K562 (cell line): ENCODE results near the gene GRIA1. TPM values are rescaled to one million over a fixed set of nuclear protein-coding genes. Genes with fewer than 3 reads are reported as not detected.
A peak's percentile ranks its signal among the peaks of the same experiment; 100 is the strongest.

ENCODE experiments used
- CAMTA2 ChIP-seq: fragments of 250-450 bp; sonication (Bioruptor Pico); conservative IDR thresholded peaks from 2 replicates; pipeline ENCODE4 v1.5.1; 2022
- CBFA2T2 ChIP-seq: fragments of 450-650 bp; conservative IDR thresholded peaks from 2 replicates; pipeline ENCODE4 v1.6.1; 2017; ENCODE audit warnings: mild to moderate bottlenecking
- CREBBP ChIP-seq: IDR thresholded peaks from one replicate; pipeline ENCODE4 v1.6.1; 2012; ENCODE audit warnings: low read depth, mild to moderate bottlenecking, control low read depth, inconsistent platforms, low read length
- DPF2 ChIP-seq: fragments of 450-650 bp; IDR thresholded peaks from 2 replicates; pipeline ENCODE4 v1.6.1; 2016
- GTF2E2 ChIP-seq: fragments of 200-800 bp; sonication (Bioruptor generic); IDR thresholded peaks from 2 replicates; pipeline ENCODE4 v1.6.1; 2016; ENCODE audit warnings: missing genetic modification characterization, missing compliant biosample characterization
- HDAC1 ChIP-seq, 2 experiments: fragments of 450-650 bp; IDR thresholded peaks; 2 replicates each; pipeline ENCODE4 v1.6.1; 2016 to 2017; ENCODE audit warnings: inconsistent platforms in 1 of 2, mild to moderate bottlenecking in 1 of 2, moderate library complexity in 1 of 2
- JUND ChIP-seq, 2 experiments: IDR thresholded peaks; 2 replicates in 1 of 2; 3 replicates in 1 of 2; pipeline ENCODE4 v1.6.1; 2011; ENCODE audit warnings: borderline replicate concordance in 2 of 2, low read depth in 2 of 2, low read length in 2 of 2, improper control_type of control experiment in 1 of 2, missing biosample characterization in 1 of 2, missing genetic modification characterization in 1 of 2, missing genetic modification reagents in 1 of 2
- KDM1A ChIP-seq, 2 experiments: fragments of 450-650 bp; IDR thresholded peaks; 2 replicates each; pipeline ENCODE4 v1.6.1; 2016; ENCODE audit warnings: mild to moderate bottlenecking in 2 of 2
- MAX ChIP-seq: sonication (generic); formaldehyde crosslinking; IDR thresholded peaks from 2 replicates; pipeline ENCODE4 v1.9.0; 2022; ENCODE audit warnings: mild to moderate bottlenecking, missing genetic modification reagents
- MCM2 ChIP-seq: fragments of 450-650 bp; IDR thresholded peaks from 2 replicates; pipeline ENCODE4 v1.6.1; 2017; ENCODE audit warnings: low read depth, mild to moderate bottlenecking
- NFIX ChIP-seq: fragments of 250-450 bp; sonication (Bioruptor Pico); IDR thresholded peaks from 2 replicates; pipeline ENCODE4 v1.4.0; 2020; ENCODE audit warnings: low read depth, mild to moderate bottlenecking, moderate library complexity
- NR2F6 ChIP-seq: fragments of 450-650 bp; formaldehyde crosslinking; IDR thresholded peaks from 2 replicates; pipeline ENCODE4 v1.4.0; 2020; ENCODE audit warnings: mild to moderate bottlenecking
- PATZ1 ChIP-seq: fragments of 250-450 bp; sonication (Bioruptor Pico); IDR thresholded peaks from 2 replicates; pipeline ENCODE4 v1.5.0; 2020; ENCODE audit warnings: mild to moderate bottlenecking, borderline replicate concordance
- RBM25 ChIP-seq: fragments of 200-400 bp; formaldehyde crosslinking; IDR thresholded peaks from 2 replicates; pipeline ENCODE4 v1.6.1; 2018; ENCODE audit warnings: low read length, low read depth, moderate library complexity; ENCODE audit not compliant: severe bottlenecking
- SMARCE1 ChIP-seq: fragments of 450-650 bp; IDR thresholded peaks from 2 replicates; pipeline ENCODE4 v1.7.1; 2016; ENCODE audit warnings: mild to moderate bottlenecking
- STAT5A ChIP-seq: IDR thresholded peaks from 2 replicates; pipeline ENCODE4 v1.6.1; 2012; ENCODE audit warnings: low read length, inconsistent platforms, borderline replicate concordance
- TFE3 ChIP-seq: fragments of 450-650 bp; formaldehyde crosslinking; IDR thresholded peaks from 2 replicates; pipeline ENCODE4 v1.4.0; 2020; ENCODE audit warnings: mild to moderate bottlenecking, mixed read lengths
- ZKSCAN3 ChIP-seq: fragments of 250-450 bp; sonication (Bioruptor Pico); IDR thresholded peaks from 2 replicates; pipeline ENCODE4 v1.4.0; 2020
- ZNF197 ChIP-seq: fragments of 200-800 bp; sonication (Bioruptor generic); IDR thresholded peaks from 2 replicates; pipeline ENCODE4 v1.6.1; 2016; ENCODE audit warnings: low read depth, missing genetic modification characterization, missing compliant biosample characterization
- ZNF398 ChIP-seq: fragments of 250-450 bp; sonication (Bioruptor Pico); IDR thresholded peaks from 2 replicates; pipeline ENCODE4 v1.8.0; 2021; ENCODE audit warnings: moderate library complexity, mild to moderate bottlenecking, inconsistent platforms
- ZNF551 ChIP-seq: fragments of 250-450 bp; sonication (Bioruptor Pico); IDR thresholded peaks from 2 replicates; pipeline ENCODE4 v1.5.0; 2021; ENCODE audit warnings: mild to moderate bottlenecking, moderate library complexity
- ZSCAN29 ChIP-seq: fragments of 450-650 bp; IDR thresholded peaks from 2 replicates; pipeline ENCODE4 v1.6.1; 2017
- polyA plus RNA-seq, 8 experiments: library from polyadenylated mRNA; depleted of rRNA in 4 of 8; stranded (reverse) in 5 of 8; unstranded in 3 of 8; fragments of >200 nt; fragmentation: Nextera tagmentation in 2 of 8; fragmentation: Illumina TruSeq in 1 of 8; extraction: Ambion mirVana in 2 of 8; extraction: Trizol in 1 of 8; gene quantifications; 2 replicates each; pipeline versions ENCODE4 v1.2.1 to v1.2.3, GENCODE V29; 2011 to 2014; ENCODE audit warnings: inconsistent platforms in 1 of 8, missing spikeins in 1 of 8
- total RNA-seq, 7 experiments: library from RNA; depleted of rRNA in 6 of 7; stranded (reverse); fragments of >200 nt in 6 of 7; fragmentation: Illumina TruSeq in 2 of 7; extraction: Trizol in 2 of 7; gene quantifications; 2 replicates each; pipeline versions ENCODE4 v1.2.1 to v1.2.3, GENCODE V29; 2011 to 2021; ENCODE audit warnings: low replicate concordance in 1 of 7

The GRIA1 gene
- total and polyA plus RNA-seq, 9 of the 15 experiments (the other 6 are each of a cell fraction or from before 2014, with no cell fraction given) = not detected

- TF ChIP-seq ZNF551 (no peak), STAT5A (no peak), CREBBP (no peak), ZSCAN29 (no peak), CBFA2T2 (peak; percentile 22; the same call in 1 of the 2 replicates), RBM25 (peak; percentile 96), MCM2 (no peak), JUND (IDR thresholded peaks at IDR 0.05; ENCODE audit: borderline replicate concordance, low read depth, low read length) (no peak), JUND (tag; IDR thresholded peaks at IDR 0.05; ENCODE audit: borderline replicate concordance, low read depth, low read length) (no peak), TFE3 (no peak), ZNF197 (CRISPR knock-in tag) (no peak), GTF2E2 (tag) (no peak), PATZ1 (CRISPR knock-in tag) (no peak), NFIX (CRISPR knock-in tag) (no peak), MAX (CRISPR knock-in tag) (no peak), NR2F6 (no peak), HDAC1 (IDR thresholded peaks at IDR 0.05) (peak; percentile 41 to 57; a peak in 3 of 4 replicates), ZNF398 (CRISPR knock-in tag) (no peak), ZKSCAN3 (no peak), DPF2 (peak; percentile 53; the same call in 1 of the 2 replicates), SMARCE1 (peak; percentile 23; the same call in 1 of the 2 replicates), KDM1A (IDR thresholded peaks at IDR 0.05) (peak; percentile 79 to 91), CAMTA2 (no peak)
Observed at GRCh38 chr5:153745778-153746395, 255.4 kb downstream of the GRIA1 start (continued).
